Panc1 (cell line): ENCODE results near the gene RALGPS1. TPM values are rescaled to one million over a fixed set of nuclear protein-coding genes. Genes with fewer than 3 reads are reported as not detected.

Experiments
- ATAC-seq: fragments of 200-7000 bp; cut with Tn5 transposase; 2 replicates; pipeline ENCODE4 v1.9.1; 2020; ENCODE audit warnings: mild to moderate bottlenecking, moderate library complexity
- BruUV-seq: library from RNA; stranded (reverse); fragments of 400-500 nt; replicated peaks from 2 replicates; lab custom pipeline; 2021; lab: Mats Ljungman, UMichigan
- CTCF ChIA-PET: fragments of 300-600 bp; sonication (Branson Sonifier 250); formaldehyde crosslinking; loops from one replicate; lab custom pipeline; 2022; ENCODE audit warnings: antibody characterized with exemption; lab: Charles Lee
- POLR2A ChIA-PET: fragments of 300-600 bp; sonication (Branson Sonifier 250); formaldehyde crosslinking; loops from one replicate; lab custom pipeline; 2022; ENCODE audit warnings: antibody characterized with exemption; lab: Charles Lee
- DNase-seq: peaks from one replicate; pipeline ENCODE4 v3.0.0-alpha.2; 2010; ENCODE audit warnings: low read depth, low spot score
- H3K27ac ChIP-seq: 2 replicates; pipeline ENCODE4 v1.5.1; 2011; ENCODE audit warnings: mild to moderate bottlenecking, low read length, inconsistent platforms
- H3K27me3 ChIP-seq: fragments of 200-500 bp; sonication (Bioruptor generic); 2 replicates; pipeline ENCODE4 v1.6.0; 2014; ENCODE audit warnings: low read length, inconsistent platforms; ENCODE audit not compliant: control insufficient read depth, insufficient read depth
- H3K36me3 ChIP-seq: fragments of 200-500 bp; sonication (Bioruptor generic); 2 replicates; pipeline ENCODE4 v1.5.1; 2014; ENCODE audit warnings: inconsistent platforms, mild to moderate bottlenecking, low read length, moderate library complexity; ENCODE audit not compliant: control insufficient read depth, insufficient read depth
- H3K4me1 ChIP-seq: 2 replicates; pipeline ENCODE4 v1.5.1; 2011; ENCODE audit warnings: inconsistent platforms, mild to moderate bottlenecking, low read length, moderate library complexity; ENCODE audit not compliant: control insufficient read depth, insufficient read depth
- H3K4me3 ChIP-seq, 2 experiments: 2 replicates each; pipeline ENCODE4 v1.5.1; 2011 to 2012; ENCODE audit warnings: low read depth in 2 of 2, low read length in 2 of 2, mild to moderate bottlenecking in 2 of 2, inconsistent platforms in 1 of 2, moderate library complexity in 1 of 2
- H3K9me3 ChIP-seq: fragments of 200-500 bp; sonication (Bioruptor generic); 2 replicates; pipeline ENCODE4 v1.5.1; 2014; ENCODE audit warnings: low read depth, mild to moderate bottlenecking, inconsistent platforms, low read length, moderate library complexity; ENCODE audit not compliant: control insufficient read depth, insufficient read depth
- CTCF ChIP-seq: fragments of 450-650 bp; IDR thresholded peaks from 2 replicates; pipeline ENCODE4 v1.5.1; 2017; ENCODE audit warnings: mild to moderate bottlenecking
- POLR2AphosphoS5 ChIP-seq: IDR thresholded peaks from 2 replicates; pipeline ENCODE4 v1.6.1; 2012; ENCODE audit warnings: mild to moderate bottlenecking, low read depth, low read length, moderate library complexity
- REST ChIP-seq, 2 experiments: IDR thresholded peaks; 2 replicates each; pipeline ENCODE4 v1.6.1; 2011 to 2012; ENCODE audit warnings: low read depth in 2 of 2, control low read depth in 1 of 2, low read length in 1 of 2, mild to moderate bottlenecking in 1 of 2, moderate library complexity in 1 of 2; ENCODE audit not compliant: insufficient read depth in 1 of 2
- SIN3A ChIP-seq: IDR thresholded peaks from 2 replicates; pipeline ENCODE4 v1.6.1; 2012; ENCODE audit warnings: low read depth, mild to moderate bottlenecking, low read length, moderate library complexity, borderline replicate concordance; ENCODE audit not compliant: insufficient read depth
- TCF7L2 ChIP-seq: IDR thresholded peaks from 2 replicates; pipeline ENCODE4 v1.6.1; 2011; ENCODE audit warnings: mild to moderate bottlenecking, low read depth, low read length, inconsistent platforms
- in situ Hi-C: cut with HindIII; loops from 2 replicates; pipeline ENCODE4 v1.10.0; 2016; ENCODE audit warnings: low sequenced_read_pairs, low pct_unique_long_range_greater_than_20kb
- intact Hi-C: fragments of 100-400 bp; cut with micrococcal nuclease; formaldehyde crosslinking; loops from one replicate; pipeline ENCODE4 v1.10.0; 2022; ENCODE audit not compliant: unreplicated experiment
- total RNA-seq: library from RNA; stranded (reverse); gene quantifications from one replicate; pipeline ENCODE4 v1.2.1, GENCODE V29; 2021; ENCODE audit not compliant: unreplicated experiment

Gene RALGPS1
- total RNA-seq, 1 experiment from 2014 or later = 7.2 TPM

GRCh38 chr9:127187231-127187956, 272.8 kb downstream of the RALGPS1 start:
- BruUV-seq = no TSS peak
- no peaks in the 10 kb centered on the region for H3K27me3 ChIP-seq
- ChIA-PET CTCF (no interaction called here), POLR2A (no interaction called here)
- no peak overlapping the region for H3K27ac ChIP-seq
- in situ Hi-C loops = no loop called here
- DNase-seq (no peak), ATAC-seq (no peak)
- no peaks in the 10 kb centered on the region for H3K36me3 ChIP-seq
- intact Hi-C loops = no loop called here
- H3K9me3 ChIP-seq = no peaks in the 10 kb centered on the region
- TF ChIP-seq SIN3A = no peak
- no peak for TF ChIP-seq REST (IDR thresholded peaks at IDR 0.05; ENCODE audit: insufficient read depth in 1 of 2, low read depth in 2 of 2, low read length in 1 of 2)
- TF ChIP-seq POLR2AphosphoS5 = no peak
- TF ChIP-seq TCF7L2 = no peak
- no peak for TF ChIP-seq CTCF
- H3K4me1 ChIP-seq = no peaks in the 10 kb centered on the region
- H3K4me3 ChIP-seq = no peak overlapping the region

GRCh38 chr9:127188396-127188795, 273.8 kb downstream of the RALGPS1 start:
- DNase-seq (no peak), ATAC-seq (no peak)
- ChIA-PET POLR2A (no interaction called here), CTCF (no interaction called here)
- Histone ChIP-seq H3K4me1 (no peaks in the 10 kb centered on the region), H3K9me3 (no peaks in the 10 kb centered on the region), H3K27ac (no peak overlapping the region), H3K27me3 (no peaks in the 10 kb centered on the region), H3K36me3 (no peaks in the 10 kb centered on the region), H3K4me3 (no peak overlapping the region)
- no TSS peak for BruUV-seq
- intact Hi-C loops = no loop called here
- in situ Hi-C loops = no loop called here
- TF ChIP-seq REST (IDR thresholded peaks at IDR 0.05; ENCODE audit: insufficient read depth in 1 of 2, low read depth in 2 of 2, low read length in 1 of 2) = no peak
- no peak for TF ChIP-seq POLR2AphosphoS5
- no peak for TF ChIP-seq SIN3A
- no peak for TF ChIP-seq CTCF
- TF ChIP-seq TCF7L2 = no peak
